ENCODE measurements around the gene MEIS3. TPM values are rescaled to one million over a fixed set of nuclear protein-coding genes. Genes with fewer than 3 reads are reported as not detected.

The MEIS3 gene
- total RNA-seq, 1 experiment from 2014 or later, result 35.8 TPM

- Histone ChIP-seq H3K36me3 (ENCODE audit: control insufficient read depth in 1 of 2, insufficient read depth in 2 of 2, low read length in 2 of 2) (no peaks in the 10 kb centered on the region), H2AFZ (ENCODE audit: low read depth, low read length, poor library complexity, severe bottlenecking) (no peak overlapping the region), H3K9me2 (ENCODE audit: insufficient read depth) (no peaks in the 10 kb centered on the region), H3K9ac (ENCODE audit: low read length) (no peak overlapping the region), H4K20me1 (ENCODE audit: insufficient read depth) (no peaks in the 10 kb centered on the region), H3K4me3 (replicated peaks in 1 of 2; ENCODE audit: low read depth in 1 of 2, low read length in 2 of 2) (no peak overlapping the region), H3K4me2 (ENCODE audit: low read length) (no peak overlapping the region), H3K4me1 (ENCODE audit: control insufficient read depth in 1 of 2, insufficient read depth in 2 of 2, low read length in 2 of 2) (peaks cover 9 to 13% of the 10 kb centered on the region in 2 experiments; a peak in 3 of 4 replicates), H3K27me3 (ENCODE audit: insufficient read depth, low read length) (peaks cover 13% of the 10 kb centered on the region; the same call in 1 of the 2 replicates), H3K79me2 (ENCODE audit: insufficient read depth, low read length) (no peaks in the 10 kb centered on the region), H3K27ac (ENCODE audit: low read depth, low read length) (no peak overlapping the region), H3K9me3 (ENCODE audit: control insufficient read depth in 1 of 2, insufficient read depth in 1 of 2, low read depth in 1 of 2, low read length in 2 of 2) (no peaks in the 10 kb centered on the region)
- no peak for ATAC-seq
- no peak for DNase-seq (ENCODE audit: low read depth, low spot score)
- CTCF ChIA-PET, result no interaction called here
- intact Hi-C loops (cut with micrococcal nuclease), result no loop called here
- POLR2A ChIA-PET, result no interaction called here
- TF ChIP-seq EZH2 (IDR thresholded peaks at IDR 0.05) (no peak), ZFX (IDR thresholded peaks at IDR 0.05) (no peak), ATF3 (IDR thresholded peaks at IDR 0.05) (no peak), TCF7L2 (IDR thresholded peaks at IDR 0.05; ENCODE audit: borderline replicate concordance, extremely low read depth, insufficient read depth, insufficient read length) (no peak), EZH2phosphoT487 (IDR thresholded peaks at IDR 0.05; ENCODE audit: borderline replicate concordance) (no peak), REST (IDR thresholded peaks at IDR 0.05; ENCODE audit: low read depth) (no peak), RAD21 (IDR thresholded peaks at IDR 0.05; ENCODE audit: low read depth) (no peak), EGR1 (IDR thresholded peaks at IDR 0.05; ENCODE audit: low read depth) (no peak), SP1 (IDR thresholded peaks at IDR 0.05; ENCODE audit: low read depth) (no peak), SRF (IDR thresholded peaks at IDR 0.05; ENCODE audit: low read depth) (no peak), ELF1 (IDR thresholded peaks at IDR 0.05; ENCODE audit: borderline replicate concordance, low read depth) (no peak), CBX3 (IDR thresholded peaks at IDR 0.05; ENCODE audit: low read depth) (no peak), CEBPB (IDR thresholded peaks at IDR 0.05; ENCODE audit: low read depth) (no peak), POLR2AphosphoS5 (IDR thresholded peaks at IDR 0.05; ENCODE audit: low read depth, low read length) (no peak), POLR2A (IDR thresholded peaks at IDR 0.05; ENCODE audit: borderline replicate concordance, extremely low read depth, insufficient read depth, insufficient read length) (no peak), SIN3A (IDR thresholded peaks at IDR 0.05; ENCODE audit: low read depth) (no peak), JUND (IDR thresholded peaks at IDR 0.05) (no peak), YY1 (IDR thresholded peaks at IDR 0.05; ENCODE audit: extremely low read depth, insufficient replicate concordance, low read depth, low read length) (no peak)
- TF ChIP-seq, protein P1, sequence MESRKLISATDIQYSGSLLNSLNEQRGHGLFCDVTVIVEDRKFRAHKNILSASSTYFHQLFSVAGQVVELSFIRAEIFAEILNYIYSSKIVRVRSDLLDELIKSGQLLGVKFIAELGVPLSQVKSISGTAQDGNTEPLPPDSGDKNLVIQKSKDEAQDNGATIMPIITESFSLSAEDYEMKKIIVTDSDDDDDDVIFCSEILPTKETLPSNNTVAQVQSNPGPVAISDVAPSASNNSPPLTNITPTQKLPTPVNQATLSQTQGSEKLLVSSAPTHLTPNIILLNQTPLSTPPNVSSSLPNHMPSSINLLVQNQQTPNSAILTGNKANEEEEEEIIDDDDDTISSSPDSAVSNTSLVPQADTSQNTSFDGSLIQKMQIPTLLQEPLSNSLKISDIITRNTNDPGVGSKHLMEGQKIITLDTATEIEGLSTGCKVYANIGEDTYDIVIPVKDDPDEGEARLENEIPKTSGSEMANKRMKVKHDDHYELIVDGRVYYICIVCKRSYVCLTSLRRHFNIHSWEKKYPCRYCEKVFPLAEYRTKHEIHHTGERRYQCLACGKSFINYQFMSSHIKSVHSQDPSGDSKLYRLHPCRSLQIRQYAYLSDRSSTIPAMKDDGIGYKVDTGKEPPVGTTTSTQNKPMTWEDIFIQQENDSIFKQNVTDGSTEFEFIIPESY (IDR thresholded peaks at IDR 0.05; ENCODE audit: extremely low read depth, insufficient replicate concordance, low read length), result no peak
- RAD21 ChIA-PET (ENCODE audit: low non-redundant PET in 1 of 2, low total read pairs in 2 of 2, uncharacterized antibody in 2 of 2, unreplicated experiment in 2 of 2), result no interaction called here
- BruUV-seq (replicated peaks), result no TSS peak
Observed at GRCh38 chr19:47416643-47416985, 2.7 kb downstream of the MEIS3 start.
